ENCODE results near the gene IFNAR1.

The IFNAR1 gene

GRCh38 chr21:33334824-33335223 is 10.1 kb downstream of the IFNAR1 start:
- TF ChIP-seq PPARA (CRISPR knock-in tag; IDR thresholded peaks at IDR 0.05; ENCODE audit: borderline replicate concordance), result no peak
- TF ChIP-seq SNAI2 (CRISPR knock-in tag; IDR thresholded peaks at IDR 0.05), result no peak
- TF ChIP-seq CREB5 (CRISPR knock-in tag; IDR thresholded peaks at IDR 0.05; ENCODE audit: low read depth), result no peak
- TF ChIP-seq ZNF8 (CRISPR knock-in tag; IDR thresholded peaks at IDR 0.05), result no peak
- TF ChIP-seq ZFP3 (CRISPR knock-in tag; IDR thresholded peaks at IDR 0.05), result no peak
- TF ChIP-seq ISL1 (CRISPR knock-in tag; IDR thresholded peaks at IDR 0.05), result no peak
- no peak for TF ChIP-seq PATZ1 (CRISPR knock-in tag; IDR thresholded peaks at IDR 0.05; ENCODE audit: borderline replicate concordance)
- TF ChIP-seq ZFP30 (CRISPR knock-in tag; IDR thresholded peaks at IDR 0.05), result no peak
- no peak for TF ChIP-seq ESRRG (CRISPR knock-in tag; IDR thresholded peaks at IDR 0.05)
- ATAC-seq, result no peak

- TF ChIP-seq BACH2 (CRISPR knock-in tag; IDR thresholded peaks at IDR 0.05; ENCODE audit: borderline replicate concordance) (no peak), POU6F1 (CRISPR knock-in tag; IDR thresholded peaks at IDR 0.05; ENCODE audit: borderline replicate concordance, low read depth) (no peak), PPARA (CRISPR knock-in tag; IDR thresholded peaks at IDR 0.05; ENCODE audit: borderline replicate concordance) (no peak), TOX (CRISPR knock-in tag; IDR thresholded peaks at IDR 0.05; ENCODE audit: borderline replicate concordance) (no peak), ESRRG (CRISPR knock-in tag; IDR thresholded peaks at IDR 0.05) (no peak), CREB5 (CRISPR knock-in tag; IDR thresholded peaks at IDR 0.05; ENCODE audit: low read depth) (no peak), CSDC2 (CRISPR knock-in tag; IDR thresholded peaks at IDR 0.05) (no peak), ARNTL (CRISPR knock-in tag; IDR thresholded peaks at IDR 0.05; ENCODE audit: borderline replicate concordance, low read depth) (no peak), RARB (CRISPR knock-in tag; IDR thresholded peaks at IDR 0.05) (no peak), SNAI2 (CRISPR knock-in tag; IDR thresholded peaks at IDR 0.05) (no peak)
- no peak for ATAC-seq
Measured at GRCh38 chr21:33339135-33339534, 14.4 kb downstream of the IFNAR1 start.

GRCh38 chr21:33339918-33340317 is 15.1 kb downstream of the IFNAR1 start:
- no peak for TF ChIP-seq ZNF565 (CRISPR knock-in tag; conservative IDR thresholded peaks at IDR 0.05; ENCODE audit: low read depth)
- no peak for TF ChIP-seq CREB5 (CRISPR knock-in tag; IDR thresholded peaks at IDR 0.05; ENCODE audit: low read depth)
- TF ChIP-seq PPARA (CRISPR knock-in tag; IDR thresholded peaks at IDR 0.05; ENCODE audit: borderline replicate concordance), result no peak
- TF ChIP-seq TOX (CRISPR knock-in tag; IDR thresholded peaks at IDR 0.05; ENCODE audit: borderline replicate concordance), result no peak
- no peak for TF ChIP-seq BACH2 (CRISPR knock-in tag; IDR thresholded peaks at IDR 0.05; ENCODE audit: borderline replicate concordance)
- no peak for TF ChIP-seq SNAI2 (CRISPR knock-in tag; IDR thresholded peaks at IDR 0.05)
- TF ChIP-seq ESRRG (CRISPR knock-in tag; IDR thresholded peaks at IDR 0.05), result no peak
- TF ChIP-seq ISL1 (CRISPR knock-in tag; IDR thresholded peaks at IDR 0.05), result no peak
- TF ChIP-seq ARNTL (CRISPR knock-in tag; IDR thresholded peaks at IDR 0.05; ENCODE audit: borderline replicate concordance, low read depth), result no peak
- TF ChIP-seq PATZ1 (CRISPR knock-in tag; IDR thresholded peaks at IDR 0.05; ENCODE audit: borderline replicate concordance), result no peak
- no peak for TF ChIP-seq CSRNP3 (CRISPR knock-in tag; IDR thresholded peaks at IDR 0.05)
- no peak for TF ChIP-seq POU6F1 (CRISPR knock-in tag; IDR thresholded peaks at IDR 0.05; ENCODE audit: borderline replicate concordance, low read depth)
- TF ChIP-seq ZNF70 (CRISPR knock-in tag; IDR thresholded peaks at IDR 0.05), result no peak
- no peak for TF ChIP-seq ZNF8 (CRISPR knock-in tag; IDR thresholded peaks at IDR 0.05)
- TF ChIP-seq OSR1 (CRISPR knock-in tag; IDR thresholded peaks at IDR 0.05), result no peak
- no peak for TF ChIP-seq ZFP30 (CRISPR knock-in tag; IDR thresholded peaks at IDR 0.05)
- TF ChIP-seq ZFP3 (CRISPR knock-in tag; IDR thresholded peaks at IDR 0.05), result no peak
- TF ChIP-seq GLIS3 (CRISPR knock-in tag; IDR thresholded peaks at IDR 0.05), result no peak
- TF ChIP-seq ZC3H10 (CRISPR knock-in tag; IDR thresholded peaks at IDR 0.05), result no peak
- ATAC-seq, result no peak

All from SK-N-SH treated with all-trans-retinoic acid at 6 μM for 48 hours (cell line).